Measurements from ENCODE around the gene FMN1. TPM values are rescaled to one million over a fixed set of nuclear protein-coding genes. Genes with fewer than 3 reads are reported as not detected.
"Not testable (repeated sequence)": the region's sequence is repeated elsewhere in the genome, so short reads cannot be mapped to it uniquely, and the experiment has no call there.

Gene FMN1
- polyA plus RNA-seq, 6 donors from 2014 or later, result 0.33 to 1.0 (median 0.44) TPM; not detected in 1

DNA sequence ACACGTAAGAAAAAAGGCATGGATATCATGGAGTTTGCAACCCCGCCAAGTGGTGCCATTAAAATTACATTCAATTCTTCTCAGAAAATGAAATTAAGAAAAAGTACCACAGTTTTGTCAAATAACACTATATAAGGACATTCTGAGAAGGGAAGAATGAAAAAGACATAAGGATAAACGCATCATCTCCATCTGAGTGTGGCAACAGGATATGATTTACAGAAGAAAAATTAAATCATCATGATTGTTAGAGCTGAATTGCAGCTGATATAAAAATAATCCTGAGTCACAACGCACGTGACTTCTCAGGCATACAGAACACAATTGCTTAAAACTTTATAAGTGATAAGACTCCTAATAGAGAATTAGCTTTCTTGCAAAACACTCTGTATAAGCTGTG lies 342.9 kb downstream of the FMN1 start:
- no peaks in the 10 kb centered on the region for H3K4me1 Mint-ChIP-seq
- H3K36me3 Mint-ChIP-seq, result no peaks in the 10 kb centered on the region
- H3K4me3 Mint-ChIP-seq, result no peak overlapping the region
- peak overlapping the region in 1 of 6 donors; percentile 54 for H3K27ac Mint-ChIP-seq
- no peak for ATAC-seq (ENCODE audit: low read depth in 2 of 2)
- H3K27me3 Mint-ChIP-seq, result peaks cover 3 to 11% (median 11%) of the 10 kb centered on the region in 3 donors
- no peaks in the 10 kb centered on the region for H3K9me3 Mint-ChIP-seq
- DNase-seq, result no peak

DNA sequence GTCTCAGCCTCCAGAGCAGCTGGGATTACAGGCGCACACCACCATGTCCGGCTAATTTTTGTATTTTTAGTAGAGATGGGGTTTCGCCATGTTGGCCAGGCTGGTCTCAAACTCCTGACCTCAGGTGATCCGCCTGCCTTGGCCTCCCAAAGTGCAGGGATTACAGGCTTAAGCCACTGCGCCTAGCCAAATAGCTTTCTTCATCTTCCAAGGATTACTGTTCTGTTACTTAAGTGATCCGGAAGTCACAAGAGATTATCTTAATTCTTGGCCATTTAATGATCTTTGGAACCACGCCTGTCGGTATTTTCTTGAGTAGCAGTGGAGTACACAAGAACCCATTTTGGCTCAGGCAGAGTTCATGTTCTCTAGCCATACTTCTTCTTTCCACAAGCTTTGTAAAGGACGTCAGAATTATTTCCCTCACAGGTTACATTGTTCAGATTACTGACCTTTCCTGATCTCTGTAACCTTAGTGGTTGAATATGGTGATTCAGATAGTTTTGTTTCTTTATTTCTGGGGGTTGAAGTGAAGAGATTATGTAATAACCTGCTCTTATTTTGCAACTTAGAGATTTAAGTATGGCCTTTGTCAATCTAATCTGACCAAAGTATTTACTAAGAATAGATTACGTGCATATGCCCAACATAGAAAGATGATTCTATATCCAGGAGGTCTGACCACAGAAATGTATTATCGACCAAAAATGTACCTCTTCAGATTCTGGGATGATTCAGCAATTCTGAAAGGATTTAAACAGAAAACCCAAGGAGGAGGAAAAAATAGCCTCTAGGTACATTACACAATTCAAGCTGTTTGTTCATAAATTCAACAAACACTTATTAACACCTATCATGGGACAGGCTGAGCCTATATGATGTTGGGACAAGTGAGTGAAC lies 344.5 kb downstream of the FMN1 start:
- Mint-ChIP-seq H3K27me3 (peaks cover 3 to 11% (median 11%) of the 10 kb centered on the region in 3 donors), H3K36me3 (no peaks in the 10 kb centered on the region), H3K4me1 (no peaks in the 10 kb centered on the region), H3K9me3 (peaks cover 0 to 3% (median 0%) of the 10 kb centered on the region in 7 donors), H3K27ac (no peak overlapping the region), H3K4me3 (no peak overlapping the region)
- ATAC-seq (ENCODE audit: low read depth in 2 of 2), result no peak
- DNase-seq, result no peak

DNA sequence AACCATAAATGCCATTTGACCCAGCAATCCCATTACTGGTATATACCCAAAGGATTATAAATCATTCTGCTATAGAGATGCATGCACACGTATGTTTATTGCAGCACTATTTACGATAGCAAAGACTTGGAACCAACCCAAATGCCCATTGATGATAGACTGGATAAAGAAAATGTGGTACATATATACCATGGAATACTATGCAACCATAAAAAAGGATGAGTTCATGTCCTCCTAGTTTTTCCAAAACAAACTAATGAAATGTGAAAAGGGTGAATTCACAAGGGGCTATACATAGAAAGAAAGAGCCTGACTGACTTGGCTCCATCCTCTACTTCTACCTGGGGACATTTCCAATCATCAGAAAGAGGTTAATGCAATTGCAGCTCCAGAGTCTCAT lies 347.8 kb downstream of the FMN1 start:
- not testable (repeated sequence) for H3K4me3 Mint-ChIP-seq; ATAC-seq (ENCODE audit: low read depth in 2 of 2); DNase-seq; H3K27ac Mint-ChIP-seq; H3K9me3 Mint-ChIP-seq; H3K36me3 Mint-ChIP-seq; H3K4me1 Mint-ChIP-seq
- H3K27me3 Mint-ChIP-seq, result peaks cover 4 to 13% (median 7%) of the 10 kb centered on the region in 3 donors

DNA sequence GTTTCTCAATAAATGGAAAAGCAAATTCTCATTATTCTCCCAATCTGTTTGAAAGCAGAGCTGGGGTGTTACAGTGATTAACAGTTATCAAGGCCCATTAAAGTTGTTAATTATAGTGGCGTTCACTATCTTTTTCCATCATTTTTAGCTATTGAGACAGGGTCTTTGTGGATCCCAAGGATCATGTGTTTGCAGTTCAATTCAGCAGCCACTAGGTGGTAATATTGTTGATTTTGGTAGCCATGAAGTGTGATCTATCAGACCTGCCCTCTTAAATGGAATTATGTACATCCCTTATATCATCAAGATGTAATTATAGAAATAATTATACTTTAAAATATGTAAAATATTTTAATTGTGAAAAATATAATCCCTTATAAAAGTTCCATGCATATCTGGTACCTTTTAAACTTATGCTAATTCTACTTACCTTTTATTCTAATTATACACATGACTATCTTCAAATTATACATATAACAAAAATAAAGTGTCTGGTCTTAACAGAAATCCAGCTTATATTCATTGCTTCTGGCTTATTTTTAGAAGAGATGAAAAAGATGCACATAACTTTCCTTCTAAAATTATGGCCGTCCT lies 350.3 kb downstream of the FMN1 start:
- DNase-seq, result no peak
- Mint-ChIP-seq H3K4me3 (no peak overlapping the region), H3K36me3 (no peaks in the 10 kb centered on the region), H3K9me3 (peaks cover 0 to 3% (median 0%) of the 10 kb centered on the region in 7 donors), H3K4me1 (peaks cover 0 to 6% (median 5%) of the 10 kb centered on the region in 3 donors), H3K27ac (no peak overlapping the region), H3K27me3 (peaks cover 4 to 30% (median 25%) of the 10 kb centered on the region in 3 donors)
- ATAC-seq (ENCODE audit: low read depth in 2 of 2), result peak in 1 of 2 donors; percentile 36

DNA sequence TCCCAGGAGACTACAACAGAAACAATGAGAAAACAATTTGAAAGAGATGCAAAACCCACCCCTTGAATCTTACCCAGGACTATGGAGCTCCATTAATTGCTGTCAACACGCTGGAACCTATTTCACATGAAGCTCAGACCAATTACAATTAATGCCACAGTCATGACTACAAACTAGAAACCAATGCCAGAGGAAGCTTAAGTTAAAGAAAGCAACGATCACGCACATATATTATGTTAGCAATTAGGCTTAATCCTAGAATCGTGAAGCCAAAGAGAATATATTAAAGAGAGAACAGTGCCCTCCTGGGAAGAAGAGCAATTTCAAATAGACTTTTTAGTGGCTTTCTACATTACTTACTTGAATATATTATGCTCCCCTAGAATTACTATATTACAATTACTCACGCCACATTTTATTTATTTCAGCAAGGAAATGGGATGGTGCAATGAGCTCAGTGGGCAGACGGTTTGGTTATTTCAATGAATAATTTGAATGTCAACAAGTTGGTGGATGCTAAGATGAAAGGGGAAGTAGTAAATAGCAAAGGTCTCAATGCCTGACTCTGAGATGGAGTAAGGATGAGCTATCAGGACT lies 351.2 kb downstream of the FMN1 start:
- no peak for ATAC-seq (ENCODE audit: low read depth in 2 of 2)
- no peak overlapping the region for H3K4me3 Mint-ChIP-seq
- peaks cover 0 to 3% (median 0%) of the 10 kb centered on the region in 7 donors for H3K9me3 Mint-ChIP-seq
- no peak for DNase-seq
- peaks cover 9 to 39% (median 33%) of the 10 kb centered on the region in 3 donors for H3K27me3 Mint-ChIP-seq
- H3K4me1 Mint-ChIP-seq, result peaks cover 0 to 6% (median 5%) of the 10 kb centered on the region in 3 donors
- peak overlapping the region in 1 of 6 donors; percentile 13 for H3K27ac Mint-ChIP-seq
- H3K36me3 Mint-ChIP-seq, result no peaks in the 10 kb centered on the region

DNA sequence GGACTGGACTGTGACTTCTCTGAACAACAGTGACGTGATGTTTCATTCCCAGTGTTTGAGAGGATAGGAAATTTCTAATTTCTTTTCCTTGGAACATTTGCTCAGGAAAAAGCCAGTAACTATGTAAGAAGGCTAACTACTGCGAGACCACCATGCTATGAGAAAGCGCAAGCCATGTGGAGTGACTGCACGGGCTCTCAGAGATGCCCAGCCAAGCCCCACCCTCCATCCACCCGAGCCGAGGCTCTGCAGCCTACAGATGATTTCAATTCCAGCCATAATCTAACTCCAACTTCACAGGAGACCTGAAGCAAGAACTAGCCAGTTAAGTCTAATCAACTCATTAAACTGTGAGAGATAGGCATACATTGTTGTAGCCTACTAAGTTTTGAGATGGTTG lies 352.4 kb downstream of the FMN1 start:
- Mint-ChIP-seq H3K9me3 (peaks cover 0 to 3% (median 0%) of the 10 kb centered on the region in 7 donors), H3K27me3 (peaks cover 9 to 46% (median 46%) of the 10 kb centered on the region in 3 donors), H3K4me3 (no peak overlapping the region), H3K27ac (no peak overlapping the region), H3K4me1 (peaks cover 0 to 6% (median 5%) of the 10 kb centered on the region in 3 donors), H3K36me3 (no peaks in the 10 kb centered on the region)
- DNase-seq, result no peak
- ATAC-seq (ENCODE audit: low read depth in 2 of 2), result no peak

DNA sequence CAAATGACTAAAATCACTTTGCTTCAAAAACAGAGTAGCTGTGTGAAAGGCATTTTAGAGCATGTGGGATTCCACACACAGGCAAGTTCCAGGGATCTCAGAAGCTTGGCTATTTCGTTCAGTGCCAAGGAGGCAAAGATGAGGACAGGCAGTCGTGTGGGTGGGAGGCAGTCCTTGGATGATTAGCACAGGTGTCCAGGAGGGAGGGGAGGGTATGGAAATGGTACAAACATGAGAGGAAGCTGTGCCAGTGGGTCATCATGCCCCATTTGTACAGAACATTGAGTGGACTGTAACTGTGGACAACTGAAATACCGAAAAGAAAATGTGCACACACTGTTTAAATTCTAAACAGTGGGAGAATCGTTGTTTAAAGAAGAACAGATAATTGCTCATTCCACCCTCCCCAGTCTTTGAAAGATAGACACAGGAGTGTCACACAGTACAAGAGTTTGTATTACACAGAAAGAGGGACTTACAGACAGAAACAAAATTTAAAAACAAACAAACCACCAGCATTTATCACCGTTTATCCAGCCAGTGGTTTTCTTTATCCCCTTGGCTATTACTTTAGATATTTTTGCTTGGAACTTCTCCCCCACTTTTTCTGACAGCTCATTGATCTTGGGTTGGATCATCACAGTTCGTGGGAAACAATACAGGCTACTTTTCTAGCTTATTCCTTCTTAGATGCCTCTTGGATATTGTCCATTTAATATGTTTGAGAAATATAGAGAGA lies 353.8 kb downstream of the FMN1 start:
- H3K9me3 Mint-ChIP-seq, result no peaks in the 10 kb centered on the region
- no peak overlapping the region for H3K27ac Mint-ChIP-seq
- ATAC-seq (ENCODE audit: low read depth in 2 of 2), result no peak
- DNase-seq, result no peak
- H3K4me3 Mint-ChIP-seq, result no peak overlapping the region
- H3K36me3 Mint-ChIP-seq, result no peaks in the 10 kb centered on the region
- peaks cover 9 to 48% (median 46%) of the 10 kb centered on the region in 3 donors for H3K27me3 Mint-ChIP-seq
- H3K4me1 Mint-ChIP-seq, result peaks cover 0 to 6% (median 5%) of the 10 kb centered on the region in 3 donors

DNA sequence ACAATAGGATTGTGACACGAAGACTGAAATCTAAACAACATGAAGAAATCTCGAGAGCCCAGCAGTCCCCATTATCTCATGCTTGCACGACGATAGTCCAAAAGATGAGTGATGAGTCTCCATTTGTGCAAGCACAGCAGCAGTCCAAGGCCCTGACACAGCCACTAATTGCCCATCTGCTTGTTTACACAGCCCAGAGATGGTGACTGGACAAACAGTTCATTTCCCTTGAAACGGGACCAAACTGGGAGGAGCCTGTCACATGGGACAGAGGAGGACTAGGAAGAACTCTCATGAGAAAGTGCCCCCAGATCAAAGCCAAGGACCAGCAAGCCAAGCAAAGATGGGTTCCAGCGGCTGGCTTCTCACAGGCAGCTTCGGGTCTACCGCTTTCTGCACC lies 355.7 kb downstream of the FMN1 start:
- Mint-ChIP-seq H3K27me3 (peaks cover 6 to 48% (median 46%) of the 10 kb centered on the region in 3 donors), H3K27ac (peak overlapping the region in 1 of 6 donors; percentile 29), H3K4me1 (peaks cover 11 to 17% (median 16%) of the 10 kb centered on the region in 3 donors), H3K4me3 (no peak overlapping the region), H3K36me3 (no peaks in the 10 kb centered on the region), H3K9me3 (no peaks in the 10 kb centered on the region)
- ATAC-seq (ENCODE audit: low read depth in 2 of 2) (no peak), DNase-seq (no peak)

DNA sequence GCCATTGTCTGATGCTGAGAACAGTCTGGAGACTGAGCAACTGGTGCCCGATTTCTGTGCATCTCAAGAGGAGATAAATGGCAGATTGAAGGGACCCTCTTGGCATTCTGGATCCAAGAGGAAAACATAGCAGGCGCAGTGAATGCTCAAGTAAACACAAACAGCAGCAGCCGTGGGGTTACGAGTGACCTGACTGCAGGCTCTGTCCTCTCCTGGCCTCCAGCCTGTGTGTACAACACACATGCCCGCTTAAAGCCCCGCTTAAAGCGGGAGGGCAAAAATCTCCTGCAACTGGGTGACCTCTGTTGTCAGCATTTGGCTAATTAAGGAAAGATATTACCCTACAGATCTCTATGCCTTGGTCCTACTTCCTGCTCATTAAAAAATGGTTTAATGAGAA lies 356.2 kb downstream of the FMN1 start:
- Mint-ChIP-seq H3K27ac (no peak overlapping the region), H3K9me3 (no peaks in the 10 kb centered on the region), H3K36me3 (no peaks in the 10 kb centered on the region), H3K4me1 (peaks cover 11 to 16% (median 14%) of the 10 kb centered on the region in 3 donors), H3K4me3 (no peak overlapping the region), H3K27me3 (peaks cover 6 to 48% (median 46%) of the 10 kb centered on the region in 3 donors)
- no peak for DNase-seq
- no peak for ATAC-seq (ENCODE audit: low read depth in 2 of 2)

DNA sequence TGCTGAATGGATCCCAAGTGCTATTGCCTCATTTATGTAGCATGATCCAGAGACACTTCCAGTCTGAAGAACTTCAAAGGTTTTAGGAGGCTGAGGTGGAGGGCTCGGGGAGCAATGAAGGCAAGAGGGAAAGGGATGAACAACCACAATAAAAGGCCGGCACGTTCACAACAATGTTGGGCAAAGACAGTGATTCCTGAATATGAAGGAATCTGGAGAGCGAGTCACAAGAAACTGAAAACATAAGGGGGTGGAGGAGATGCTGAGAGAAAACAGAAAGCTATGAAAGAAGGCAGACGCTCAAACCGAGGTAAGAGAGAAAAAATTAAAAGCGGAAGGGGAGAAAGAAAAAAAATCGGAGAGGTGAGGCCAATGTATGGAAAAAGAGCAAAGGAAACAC lies 356.6 kb downstream of the FMN1 start:
- Mint-ChIP-seq H3K4me1 (peaks cover 11 to 14% (median 11%) of the 10 kb centered on the region in 3 donors), H3K4me3 (no peak overlapping the region), H3K36me3 (peaks cover 0 to 2% of the 10 kb centered on the region in 2 donors), H3K9me3 (no peaks in the 10 kb centered on the region), H3K27me3 (peaks cover 6 to 48% (median 46%) of the 10 kb centered on the region in 3 donors), H3K27ac (no peak overlapping the region)
- DNase-seq (no peak), ATAC-seq (ENCODE audit: low read depth in 2 of 2) (no peak)

DNA sequence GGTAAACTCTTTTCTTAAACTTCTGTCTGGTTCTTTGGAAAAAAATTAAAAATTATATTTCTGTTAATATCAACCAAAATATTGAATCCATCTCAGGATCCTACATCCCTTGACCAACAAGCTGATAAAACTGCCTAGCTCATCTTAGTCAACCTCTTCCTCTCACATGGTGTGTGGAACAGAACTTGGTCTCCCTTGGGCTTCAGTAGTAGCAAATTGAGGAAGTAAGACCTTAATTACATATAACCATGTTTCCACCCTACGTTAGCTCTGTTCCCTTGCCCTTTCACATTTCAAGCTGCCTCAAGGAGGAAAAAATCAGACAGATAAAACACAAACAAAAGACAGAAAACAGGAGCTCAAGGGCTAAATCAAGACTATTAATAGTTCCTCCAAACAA lies 360.4 kb downstream of the FMN1 start:
- no peak overlapping the region for H3K4me3 Mint-ChIP-seq
- peak; percentile 98 to 100 for ATAC-seq (ENCODE audit: low read depth in 2 of 2)
- H3K36me3 Mint-ChIP-seq, result peaks cover 0 to 9% of the 10 kb centered on the region in 2 donors
- DNase-seq, result peak; percentile 31
- peaks cover 11 to 14% (median 11%) of the 10 kb centered on the region in 3 donors for H3K4me1 Mint-ChIP-seq
- peaks cover 6 to 34% (median 21%) of the 10 kb centered on the region in 3 donors for H3K27me3 Mint-ChIP-seq
- H3K9me3 Mint-ChIP-seq, result no peaks in the 10 kb centered on the region
- H3K27ac Mint-ChIP-seq, result peak overlapping the region in 2 of 6 donors; percentile 2 to 9

DNA sequence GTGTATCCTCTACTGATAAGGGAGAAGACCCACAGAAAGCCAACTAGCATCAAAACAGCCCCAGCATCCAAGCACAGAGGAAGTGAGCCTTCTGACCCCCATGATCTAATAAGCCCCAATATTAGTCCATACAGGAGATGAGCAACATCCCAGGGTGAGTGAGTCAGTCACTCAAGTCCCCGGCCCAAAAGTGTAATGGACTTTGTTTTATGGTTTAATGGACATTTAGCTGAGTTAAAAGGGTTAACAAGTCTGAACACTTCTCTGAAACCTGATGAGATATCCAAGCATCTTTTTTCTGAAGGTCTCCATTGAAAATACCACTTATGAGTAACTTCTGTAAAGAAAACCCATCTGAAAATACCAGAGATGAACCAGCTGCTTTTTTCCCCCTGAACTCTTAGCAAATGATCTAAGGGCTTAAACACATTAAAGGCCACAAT lies 361.1 kb downstream of the FMN1 start:
- DNase-seq, result no peak
- Mint-ChIP-seq H3K4me1 (peaks cover 11 to 14% (median 11%) of the 10 kb centered on the region in 3 donors), H3K27ac (no peak overlapping the region), H3K36me3 (peaks cover 0 to 9% of the 10 kb centered on the region in 2 donors), H3K9me3 (no peaks in the 10 kb centered on the region), H3K27me3 (peaks cover 0 to 27% (median 14%) of the 10 kb centered on the region in 3 donors), H3K4me3 (no peak overlapping the region)
- no peak for ATAC-seq (ENCODE audit: low read depth in 2 of 2)

DNA sequence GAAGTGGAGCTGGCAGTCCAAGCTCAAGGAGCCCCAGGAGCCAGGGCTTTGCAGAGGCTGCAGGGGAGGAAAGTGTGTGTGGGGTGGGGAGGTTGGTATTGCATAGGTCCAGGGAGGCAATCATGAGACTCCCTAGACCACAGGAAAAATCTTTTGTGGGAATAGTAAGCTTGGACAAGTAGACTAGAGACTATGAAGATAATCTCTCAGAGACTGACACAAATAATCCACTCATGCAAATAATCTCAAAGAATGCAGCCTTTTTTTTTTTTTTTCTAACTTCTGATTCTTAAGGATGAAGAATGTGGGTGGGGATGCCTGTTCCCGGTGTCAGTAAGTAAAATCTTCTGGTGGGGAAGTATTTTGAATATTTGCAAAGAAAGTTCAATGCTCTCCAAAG lies 363.0 kb downstream of the FMN1 start:
- no peaks in the 10 kb centered on the region for H3K9me3 Mint-ChIP-seq

More for the DNA sequence above, 363.0 kb downstream of the FMN1 start:
- H3K27ac Mint-ChIP-seq, result no peak overlapping the region
- peaks cover 11 to 14% (median 11%) of the 10 kb centered on the region in 3 donors for H3K4me1 Mint-ChIP-seq
- no peak overlapping the region for H3K4me3 Mint-ChIP-seq
- H3K36me3 Mint-ChIP-seq, result peaks cover 0 to 9% of the 10 kb centered on the region in 2 donors
- DNase-seq, result no peak
- H3K27me3 Mint-ChIP-seq, result peaks cover 0 to 21% (median 19%) of the 10 kb centered on the region in 3 donors
- no peak for ATAC-seq (ENCODE audit: low read depth in 2 of 2)
